T-cell (primary cell): ENCODE measurements around the gene BNC2. TPM values are rescaled to one million over a fixed set of nuclear protein-coding genes. Genes with fewer than 3 reads are reported as not detected.

Experiments used
- ATAC-seq, 4 experiments: fragments of 200-7000 bp in 3 of 4; fragments of 150-1000 bp in 1 of 4; cut with Tn5 transposase; replicated peaks in 1 of 4; 1 replicate in 3 of 4; 2 replicates in 1 of 4; pipeline ENCODE4 v1.10.0; 2021; ENCODE audit warnings: moderate library complexity in 3 of 4, mild to moderate bottlenecking in 2 of 4, moderate number of reproducible peaks in 1 of 4
- CTCF ChIA-PET, 2 donors: fragments of 300-600 bp; sonication (Branson Sonifier 250); formaldehyde crosslinking; loops; one replicate each; lab custom pipeline; 2022; ENCODE audit warnings: antibody characterized with exemption in 2 of 2; lab: Charles Lee
- POLR2A ChIA-PET, 2 donors: fragments of 300-600 bp; sonication (Branson Sonifier 250); formaldehyde crosslinking; loops; one replicate each; lab custom pipeline; 2022; ENCODE audit warnings: antibody characterized with exemption in 2 of 2; lab: Charles Lee
- DNase-seq, 35 experiments: peaks; one replicate each; pipeline versions ENCODE4 v3.0.0 to v3.0.0-alpha.2; 2013 to 2023
- H3K27ac ChIP-seq: one replicate; pipeline ENCODE4 v1.5.1; 2013; ENCODE audit warnings: low read length
- H3K27me3 ChIP-seq, 2 experiments: replicated peaks in 1 of 2; 1 replicate in 1 of 2; 2 replicates in 1 of 2; pipeline versions ENCODE4 v1.6.1 to v1.7.0; 2013; ENCODE audit warnings: low read length in 1 of 2, mixed read lengths in 1 of 2; ENCODE audit not compliant: control insufficient read depth in 2 of 2, insufficient read depth in 2 of 2; ENCODE audit errors: extremely low read depth in 1 of 2
- H3K36me3 ChIP-seq, 2 donors: 1 replicate in 1 of 2; 2 replicates in 1 of 2; pipeline versions ENCODE4 v1.6.1 to v1.7.0; 2013; ENCODE audit warnings: low read length in 1 of 2; ENCODE audit not compliant: control insufficient read depth in 2 of 2, insufficient read depth in 1 of 2; ENCODE audit errors: extremely low read depth in 1 of 2
- H3K4me1 ChIP-seq, 2 experiments: 1 replicate in 1 of 2; 2 replicates in 1 of 2; pipeline versions ENCODE4 v1.6.1 to v1.7.0; 2013; ENCODE audit warnings: low read length in 2 of 2, mixed read lengths in 1 of 2; ENCODE audit not compliant: insufficient read depth in 2 of 2, control insufficient read depth in 1 of 2; ENCODE audit errors: extremely low read depth in 1 of 2
- H3K4me3 ChIP-seq, 2 donors: 1 replicate in 1 of 2; 2 replicates in 1 of 2; pipeline versions ENCODE4 v1.5.1 to v1.7.0; 2013; ENCODE audit warnings: mild to moderate bottlenecking in 2 of 2, low read length in 1 of 2, moderate library complexity in 1 of 2; ENCODE audit not compliant: control insufficient read depth in 1 of 2; ENCODE audit errors: extremely low read depth in 1 of 2
- H3K9me3 ChIP-seq: 2 replicates; pipeline ENCODE4 v1.7.0; 2013
- H3K27ac Mint-ChIP-seq, 2 donors: one replicate each; pipeline ENCODE4 v1.8.0; 2020 to 2021; ENCODE audit warnings: mild to moderate bottlenecking in 2 of 2, mixed read lengths in 2 of 2
- H3K27me3 Mint-ChIP-seq, 2 donors: one replicate each; pipeline ENCODE4 v1.8.0; 2021 to 2022; ENCODE audit warnings: mixed read lengths in 2 of 2
- H3K36me3 Mint-ChIP-seq: one replicate; pipeline ENCODE4 v1.8.0; 2021; ENCODE audit warnings: mixed read lengths
- H3K4me1 Mint-ChIP-seq, 3 donors: one replicate each; pipeline ENCODE4 v1.8.0; 2020 to 2022; ENCODE audit warnings: mixed read lengths in 3 of 3, mild to moderate bottlenecking in 1 of 3
- H3K4me3 Mint-ChIP-seq, 3 donors: one replicate each; pipeline ENCODE4 v1.8.0; 2020 to 2022; ENCODE audit warnings: mild to moderate bottlenecking in 3 of 3, mixed read lengths in 3 of 3, moderate library complexity in 3 of 3
- H3K9me3 Mint-ChIP-seq, 3 donors: one replicate each; pipeline ENCODE4 v1.8.0; 2020 to 2022; ENCODE audit warnings: mixed read lengths in 3 of 3
- WGBS: methylation state at CpG from one replicate; pipeline ENCODE4 v1.1.5; 2013; ENCODE audit warnings: missing lambda C conversion rate; ENCODE audit not compliant: insufficient coverage; 5-methylcytosine and 5-hydroxymethylcytosine counted together
- total RNA-seq, 35 experiments: library from RNA in 6 of 35; stranded (reverse) in 6 of 35; fragments of 120-200 nt in 1 of 35; gene quantifications; one replicate each; pipeline versions ENCODE4 v1.2.1 to v1.2.4 and lab custom pipeline; 2013 to 2026

Gene BNC2
- total RNA-seq, 5 donors from 2014 or later (not counting 1 experiment from before 2014, with no cell fraction given) = 0.03 to 2.1 (median 0.57) TPM

DNA sequence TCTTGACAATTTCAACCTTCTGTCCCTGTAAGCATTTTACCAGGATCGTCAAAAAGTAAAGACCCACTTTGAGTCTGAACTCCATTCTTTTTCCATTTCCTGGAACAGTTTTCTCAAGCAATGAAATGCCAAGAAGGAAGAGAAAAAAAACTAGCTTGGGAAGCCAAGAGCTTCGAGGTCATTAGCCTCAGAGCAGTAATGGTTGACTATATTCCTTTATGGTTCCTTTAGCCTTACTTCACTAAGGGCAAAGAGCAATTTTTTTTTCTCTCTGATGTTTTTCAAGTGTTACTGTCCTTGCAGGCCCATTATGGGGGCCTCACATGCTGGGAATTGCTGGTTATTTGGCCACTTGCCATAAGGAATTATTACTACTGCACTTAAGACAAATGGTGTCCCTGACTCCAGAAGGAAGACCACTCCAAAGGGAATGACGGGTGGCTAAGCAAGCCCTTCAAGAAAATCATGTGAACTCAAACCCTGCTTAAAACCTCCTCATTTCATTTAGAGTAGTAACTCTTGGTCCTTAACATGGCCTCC lies 37.1 kb downstream of the BNC2 start:
- Histone ChIP-seq H3K4me3 (no peak overlapping the region), H3K36me3 (no peaks in the 10 kb centered on the region), H3K9me3 (no peaks in the 10 kb centered on the region), H3K27ac (no peak overlapping the region), H3K27me3 (peaks cover 0 to 3% of the 10 kb centered on the region in 2 experiments), H3K4me1 (no peaks in the 10 kb centered on the region)
- CTCF ChIA-PET = no interaction called here
- no peak overlapping the region for H3K27ac Mint-ChIP-seq
- H3K4me1 Mint-ChIP-seq = no peaks in the 10 kb centered on the region
- ATAC-seq (no peak), DNase-seq (no peak)
- 93% methylated on average over 2 of the region's 3 CpGs for WGBS
- H3K4me3 Mint-ChIP-seq = no peak overlapping the region
- H3K27me3 Mint-ChIP-seq = peaks cover 0 to 3% of the 10 kb centered on the region in 2 donors
- H3K36me3 Mint-ChIP-seq = no peaks in the 10 kb centered on the region
- peaks cover 4 to 13% (median 12%) of the 10 kb centered on the region in 3 donors for H3K9me3 Mint-ChIP-seq
- POLR2A ChIA-PET = no interaction called here

DNA sequence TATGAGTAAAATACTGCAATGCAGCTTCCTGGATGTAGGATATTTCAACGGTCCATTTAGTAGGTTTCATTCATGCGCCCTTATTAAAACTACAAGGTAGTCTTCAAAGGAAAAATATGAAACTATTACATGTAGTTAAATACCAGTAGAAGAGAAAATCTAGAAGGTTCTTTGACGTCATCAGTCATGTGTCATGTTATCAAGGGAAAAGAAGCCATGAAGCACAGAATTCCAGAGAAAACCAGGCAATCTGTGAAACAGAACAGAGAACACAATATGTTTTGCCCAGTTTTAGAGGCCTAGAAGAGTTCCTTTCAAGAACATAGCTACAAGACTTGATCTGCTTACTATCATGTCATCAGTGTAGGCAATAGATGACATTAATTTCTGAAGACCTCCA lies 38.4 kb downstream of the BNC2 start:
- H3K9me3 Mint-ChIP-seq = peaks cover 4 to 17% (median 12%) of the 10 kb centered on the region in 3 donors
- H3K9me3 ChIP-seq = no peaks in the 10 kb centered on the region
- H3K27ac ChIP-seq = no peak overlapping the region
- no peak overlapping the region for H3K27ac Mint-ChIP-seq
- H3K36me3 Mint-ChIP-seq = no peaks in the 10 kb centered on the region
- ChIA-PET POLR2A (no interaction called here), CTCF (no interaction called here)
- peaks cover 0 to 6% of the 10 kb centered on the region in 2 experiments for H3K27me3 ChIP-seq
- no peaks in the 10 kb centered on the region for H3K4me1 ChIP-seq
- no peaks in the 10 kb centered on the region for H3K36me3 ChIP-seq
- no peak overlapping the region for H3K4me3 ChIP-seq
- H3K27me3 Mint-ChIP-seq = peaks cover 3 to 5% of the 10 kb centered on the region in 2 donors
- no peak for ATAC-seq
- H3K4me1 Mint-ChIP-seq = no peaks in the 10 kb centered on the region
- 57% methylated on average over 1 of the region's 3 CpGs for WGBS
- no peak overlapping the region for H3K4me3 Mint-ChIP-seq
- DNase-seq = no peak

- Histone ChIP-seq H3K4me1 (no peaks in the 10 kb centered on the region), H3K36me3 (no peaks in the 10 kb centered on the region), H3K27me3 (peaks cover 0 to 6% of the 10 kb centered on the region in 2 experiments), H3K9me3 (no peaks in the 10 kb centered on the region), H3K27ac (no peak overlapping the region), H3K4me3 (no peak overlapping the region)
- Mint-ChIP-seq H3K4me3 (no peak overlapping the region), H3K36me3 (no peaks in the 10 kb centered on the region), H3K9me3 (peaks cover 4 to 14% (median 12%) of the 10 kb centered on the region in 3 donors), H3K27me3 (peaks cover 3 to 6% of the 10 kb centered on the region in 2 donors), H3K4me1 (no peaks in the 10 kb centered on the region), H3K27ac (no peak overlapping the region)
- ATAC-seq (no peak), DNase-seq (no peak)
- CTCF ChIA-PET = no interaction called here
- 33% methylated on average over 1 of the region's 4 CpGs for WGBS
- POLR2A ChIA-PET = no interaction called here
Observed at GRCh38 chr9:16830806-16831205, 39.7 kb downstream of the BNC2 start.

DNA sequence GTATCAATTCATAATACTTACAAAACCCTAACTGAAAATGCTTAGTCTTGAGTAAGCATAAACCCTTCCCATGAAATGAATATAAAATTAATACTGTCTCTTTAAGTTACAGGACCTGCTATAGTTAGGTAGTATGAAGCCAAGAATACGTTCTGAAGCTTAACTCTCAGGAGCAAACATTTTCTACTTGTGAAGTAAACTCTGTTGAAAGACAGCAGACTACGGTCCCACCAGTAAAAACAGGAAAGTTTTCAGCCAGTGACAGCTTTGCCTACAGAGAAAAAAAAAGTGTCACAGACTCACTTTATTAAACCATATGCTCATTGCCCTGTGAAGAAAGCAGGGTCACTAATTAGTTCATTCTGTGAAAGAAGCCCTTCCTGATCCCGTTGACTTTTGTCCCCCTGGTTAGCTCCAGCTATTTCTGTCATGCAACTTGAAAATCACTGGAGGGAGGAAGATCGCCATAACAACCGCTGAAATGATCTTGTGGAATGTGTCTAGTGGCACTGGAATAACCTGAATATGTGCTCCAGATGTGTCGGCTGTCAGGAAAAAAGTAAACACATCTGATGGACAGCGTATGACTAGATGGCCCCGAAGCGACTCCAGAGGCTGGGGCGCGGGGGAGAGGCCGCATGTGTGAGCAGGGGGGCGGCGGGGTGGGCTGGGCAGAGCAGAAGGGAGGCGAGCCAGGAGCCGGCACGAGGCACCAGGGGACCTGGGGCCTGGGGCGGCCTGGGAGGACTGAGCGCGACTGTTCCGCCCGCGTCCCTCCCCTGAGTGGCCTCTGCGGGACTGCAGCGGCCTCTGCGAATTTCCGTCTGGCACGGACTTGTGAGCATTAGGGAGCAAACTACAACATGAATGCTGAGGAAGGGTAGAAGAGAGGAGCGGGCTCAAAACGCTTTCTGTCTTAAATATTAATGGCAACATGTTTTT lies 41.9 kb downstream of the BNC2 start:
- Histone ChIP-seq H3K4me1 (no peaks in the 10 kb centered on the region), H3K36me3 (no peaks in the 10 kb centered on the region), H3K27me3 (peaks cover 0 to 6% of the 10 kb centered on the region in 2 experiments), H3K27ac (no peak overlapping the region), H3K4me3 (no peak overlapping the region), H3K9me3 (no peaks in the 10 kb centered on the region)
- Mint-ChIP-seq H3K4me1 (no peaks in the 10 kb centered on the region), H3K27ac (no peak overlapping the region), H3K4me3 (no peak overlapping the region), H3K36me3 (no peaks in the 10 kb centered on the region), H3K27me3 (peaks cover 3 to 6% of the 10 kb centered on the region in 2 donors), H3K9me3 (peaks cover 4 to 12% (median 8%) of the 10 kb centered on the region in 3 donors)
- ATAC-seq = no peak
- no peak for DNase-seq
- POLR2A ChIA-PET = no interaction called here
- 27% methylated on average over 17 of the region's 30 CpGs for WGBS
- CTCF ChIA-PET = no interaction called here

DNA sequence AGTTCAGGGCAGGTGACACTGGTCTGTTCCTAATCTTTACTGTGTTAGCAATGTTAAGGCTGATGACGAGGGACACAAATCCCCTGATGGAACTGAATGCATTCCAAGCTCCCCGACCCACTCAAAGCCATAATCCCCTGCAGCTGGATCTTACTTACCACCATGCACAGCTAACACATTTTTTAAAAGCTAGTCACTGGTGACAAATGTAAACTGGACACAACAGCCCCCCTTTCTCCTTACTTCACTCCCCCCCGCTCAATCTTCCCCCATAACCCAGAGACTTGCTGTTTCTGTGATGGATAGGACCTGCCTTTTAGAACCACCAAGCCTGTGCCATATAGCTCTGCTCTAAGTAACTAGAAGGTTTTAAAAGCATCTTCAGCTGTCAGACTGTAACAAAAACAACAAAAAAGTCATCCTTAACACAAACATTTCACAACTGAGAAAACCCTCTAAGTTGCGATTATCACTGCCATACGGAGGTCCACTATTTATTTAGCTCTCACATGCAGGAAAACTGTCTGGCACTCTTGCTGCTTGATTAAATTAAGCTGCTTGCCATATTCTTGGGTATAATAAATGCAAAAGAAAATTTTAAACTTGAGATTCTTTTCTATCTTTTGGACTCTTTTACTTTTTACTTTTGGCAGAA lies 44.4 kb downstream of the BNC2 start:
- DNase-seq (no peak), ATAC-seq (no peak)
- peaks cover 3 to 6% of the 10 kb centered on the region in 2 donors for H3K27me3 Mint-ChIP-seq
- H3K36me3 Mint-ChIP-seq = no peaks in the 10 kb centered on the region
- H3K4me1 Mint-ChIP-seq = no peaks in the 10 kb centered on the region
- H3K4me1 ChIP-seq = no peaks in the 10 kb centered on the region
- no peaks in the 10 kb centered on the region for H3K36me3 ChIP-seq
- no peaks in the 10 kb centered on the region for H3K9me3 ChIP-seq
- H3K4me3 Mint-ChIP-seq = no peak overlapping the region
- POLR2A ChIA-PET = no interaction called here
- no peak overlapping the region for H3K27ac ChIP-seq
- 100% methylated on average over 1 of the region's 5 CpGs for WGBS
- H3K4me3 ChIP-seq = no peak overlapping the region
- H3K9me3 Mint-ChIP-seq = peaks cover 0 to 6% (median 0%) of the 10 kb centered on the region in 3 donors
- CTCF ChIA-PET = no interaction called here
- no peak overlapping the region for H3K27ac Mint-ChIP-seq
- peaks cover 0 to 6% of the 10 kb centered on the region in 2 experiments for H3K27me3 ChIP-seq

- Histone ChIP-seq H3K27me3 (peaks cover 0 to 6% of the 10 kb centered on the region in 2 experiments), H3K4me1 (no peaks in the 10 kb centered on the region), H3K9me3 (no peaks in the 10 kb centered on the region), H3K4me3 (no peak overlapping the region), H3K36me3 (no peaks in the 10 kb centered on the region), H3K27ac (no peak overlapping the region)
- ATAC-seq (no peak), DNase-seq (no peak)
- Mint-ChIP-seq H3K4me1 (no peaks in the 10 kb centered on the region), H3K4me3 (no peak overlapping the region), H3K36me3 (no peaks in the 10 kb centered on the region), H3K9me3 (peaks cover 0 to 6% (median 0%) of the 10 kb centered on the region in 3 donors), H3K27me3 (peaks cover 3 to 6% of the 10 kb centered on the region in 2 donors), H3K27ac (no peak overlapping the region)
- ChIA-PET POLR2A (no interaction called here), CTCF (no interaction called here)
Observed at GRCh38 chr9:16825331-16825725, 45.1 kb downstream of the BNC2 start.
